Smooth muscle cell (in vitro differentiated cells): ENCODE measurements around the gene CCDC183. TPM values are rescaled to one million over a fixed set of nuclear protein-coding genes. Genes with fewer than 3 reads are reported as not detected.

Experiments
- DNase-seq: peaks from one replicate; lab custom pipeline; 2025; ENCODE audit not compliant: unreplicated experiment; lab: John Stamatoyannopoulos, UW
- H2AFZ ChIP-seq: fragments of 200-600 bp; sonication (generic); 2 replicates; pipeline ENCODE4 v1.6.0; 2016; ENCODE audit warnings: antibody characterized with exemption, low read depth, mild to moderate bottlenecking
- H3F3A ChIP-seq: fragments of 200-600 bp; sonication (generic); 2 replicates; pipeline ENCODE4 v1.6.0; 2017; ENCODE audit warnings: antibody characterized with exemption, low read depth
- H3K27ac ChIP-seq: fragments of 200-600 bp; sonication (generic); 2 replicates; pipeline ENCODE4 v1.5.1; 2016; ENCODE audit warnings: low read depth, mild to moderate bottlenecking
- H3K27me3 ChIP-seq: fragments of 200-600 bp; sonication (generic); 2 replicates; pipeline ENCODE4 v1.6.1; 2016; ENCODE audit warnings: low read depth, mild to moderate bottlenecking
- H3K36me3 ChIP-seq: fragments of 200-600 bp; sonication (generic); 2 replicates; pipeline ENCODE4 v1.5.1; 2016; ENCODE audit warnings: low read depth
- H3K4me1 ChIP-seq: fragments of 200-600 bp; sonication (generic); 2 replicates; pipeline ENCODE4 v1.5.1; 2016; ENCODE audit warnings: low read depth
- H3K4me2 ChIP-seq: fragments of 200-600 bp; sonication (generic); 2 replicates; pipeline ENCODE4 v1.6.0; 2016; ENCODE audit warnings: mild to moderate bottlenecking
- H3K4me3 ChIP-seq: fragments of 200-600 bp; sonication (generic); 2 replicates; pipeline ENCODE4 v1.5.1; 2016; ENCODE audit warnings: mild to moderate bottlenecking
- H3K79me2 ChIP-seq: fragments of 200-600 bp; sonication (generic); 2 replicates; pipeline ENCODE4 v1.6.0; 2016; ENCODE audit warnings: low read depth, mild to moderate bottlenecking
- H3K9ac ChIP-seq: fragments of 200-600 bp; sonication (generic); 2 replicates; pipeline ENCODE4 v1.6.0; 2016; ENCODE audit warnings: low read depth
- H3K9me3 ChIP-seq: fragments of 200-600 bp; sonication (generic); replicated peaks from 2 replicates; pipeline ENCODE4 v1.5.1; 2016; ENCODE audit warnings: low read depth
- H4K20me1 ChIP-seq: fragments of 200-600 bp; sonication (generic); 2 replicates; pipeline ENCODE4 v1.6.0; 2016; ENCODE audit warnings: low read depth
- CTCF ChIP-seq: fragments of 200-600 bp; sonication (generic); IDR thresholded peaks from 2 replicates; pipeline ENCODE4 v1.5.1; 2017; ENCODE audit warnings: borderline replicate concordance, mild to moderate bottlenecking, antibody characterized with exemption; ENCODE audit not compliant: insufficient read depth, poor library complexity, severe bottlenecking
- WGBS: methylation state at CpG from one replicate; pipeline ENCODE4 v1.1.7; 2016; ENCODE audit warnings: low lambda C conversion rate; 5-methylcytosine and 5-hydroxymethylcytosine counted together
- polyA plus RNA-seq: library from polyadenylated mRNA; unstranded; fragments of >200 nt; fragmentation: Nextera tagmentation; extraction: Ambion mirVana; gene quantifications from 2 replicates; pipeline ENCODE4 v1.2.1, GENCODE V29; 2016
- total RNA-seq: library from RNA; depleted of rRNA; stranded (reverse); fragments of >200 nt; gene quantifications from 2 replicates; pipeline ENCODE4 v1.2.3, GENCODE V29; 2014

Gene CCDC183
- total and polyA plus RNA-seq, 2 experiments from 2014 or later: 2.0 to 3.7 TPM

GRCh38 chr9:136829412-136829811 lies 33.3 kb downstream of the CCDC183 start:
- no peaks in the 10 kb centered on the region for H3K27me3 ChIP-seq

GRCh38 chr9:136829981-136830885 lies 34.1 kb downstream of the CCDC183 start:
- DNase-seq: no peak
- H3K9ac ChIP-seq: no peak overlapping the region
- H2AFZ ChIP-seq: no peak overlapping the region
- H4K20me1 ChIP-seq: peaks cover 15% of the 10 kb centered on the region
- no peaks in the 10 kb centered on the region for H3K36me3 ChIP-seq
- no peak overlapping the region for H3K27ac ChIP-seq
- H3K79me2 ChIP-seq: no peaks in the 10 kb centered on the region
- TF ChIP-seq CTCF: no peak
- 95% methylated on average over 41 of the region's 41 CpGs for WGBS
- H3F3A ChIP-seq: peaks cover 5% of the 10 kb centered on the region
- H3K4me1 ChIP-seq: no peaks in the 10 kb centered on the region
- no peak overlapping the region for H3K4me3 ChIP-seq
- H3K9me3 ChIP-seq: no peaks in the 10 kb centered on the region
- no peak overlapping the region for H3K4me2 ChIP-seq
- no peaks in the 10 kb centered on the region for H3K27me3 ChIP-seq

More at GRCh38 chr9:136829412-136829811, 33.3 kb downstream of the CCDC183 start:
- no peaks in the 10 kb centered on the region for H3K4me1 ChIP-seq
- peaks cover 5% of the 10 kb centered on the region for H3F3A ChIP-seq
- H4K20me1 ChIP-seq: peaks cover 22% of the 10 kb centered on the region
- 97% methylated on average over 14 of the region's 14 CpGs for WGBS
- no peaks in the 10 kb centered on the region for H3K79me2 ChIP-seq
- no peaks in the 10 kb centered on the region for H3K9me3 ChIP-seq
- no peak overlapping the region for H3K27ac ChIP-seq
- TF ChIP-seq CTCF: no peak
- H3K9ac ChIP-seq: no peak overlapping the region
- H2AFZ ChIP-seq: no peak overlapping the region
- no peaks in the 10 kb centered on the region for H3K36me3 ChIP-seq
- no peak overlapping the region for H3K4me3 ChIP-seq
- H3K4me2 ChIP-seq: no peak overlapping the region
- DNase-seq: no peak

GRCh38 chr9:136831002-136831719 lies 35.0 kb downstream of the CCDC183 start:
- H3K27ac ChIP-seq: no peak overlapping the region
- no peak for DNase-seq
- H3K79me2 ChIP-seq: no peaks in the 10 kb centered on the region
- H3K36me3 ChIP-seq: no peaks in the 10 kb centered on the region
- H2AFZ ChIP-seq: no peak overlapping the region
- H3K4me3 ChIP-seq: no peak overlapping the region
- no peak overlapping the region for H3K4me2 ChIP-seq
- TF ChIP-seq CTCF: no peak
- peaks cover 8% of the 10 kb centered on the region for H3F3A ChIP-seq
- H4K20me1 ChIP-seq: peaks cover 11% of the 10 kb centered on the region
- H3K9ac ChIP-seq: no peak overlapping the region
- no peaks in the 10 kb centered on the region for H3K9me3 ChIP-seq
- H3K4me1 ChIP-seq: no peaks in the 10 kb centered on the region
- WGBS: 96% methylated on average over 28 of the region's 30 CpGs
- H3K27me3 ChIP-seq: no peaks in the 10 kb centered on the region
